IPS-18a (cell line): ENCODE results near the gene KCNQ1.

Experiments used
- H3K27ac ChIP-seq: one replicate; pipeline ENCODE4 v1.5.1; 2013; ENCODE audit warnings: low read length
- H3K27me3 ChIP-seq: one replicate; pipeline ENCODE4 v1.6.1; 2013; ENCODE audit warnings: mild to moderate bottlenecking, low read length; ENCODE audit not compliant: control insufficient read depth, insufficient read depth
- H3K36me3 ChIP-seq: one replicate; pipeline ENCODE4 v1.6.1; 2013; ENCODE audit warnings: low read depth, low read length; ENCODE audit not compliant: control insufficient read depth
- H3K4me1 ChIP-seq: one replicate; pipeline ENCODE4 v1.6.1; 2013; ENCODE audit warnings: low read depth, low read length; ENCODE audit not compliant: control insufficient read depth
- H3K4me3 ChIP-seq: one replicate; pipeline ENCODE4 v1.5.1; 2013; ENCODE audit warnings: low read length
- H3K9ac ChIP-seq: one replicate; pipeline ENCODE4 v1.6.1; 2013; ENCODE audit warnings: mild to moderate bottlenecking, low read length, moderate library complexity
- H3K9me3 ChIP-seq: one replicate; pipeline ENCODE4 v1.6.1; 2013; ENCODE audit warnings: low read depth, low read length; ENCODE audit not compliant: control insufficient read depth

KCNQ1 gene

GRCh38 chr11:2401436-2401984 lies 43.3 kb upstream of the KCNQ1 start:
- Histone ChIP-seq H3K4me1 (no peaks in the 10 kb centered on the region), H3K9ac (peak overlapping the region; percentile 93), H3K36me3 (peaks cover 11% of the 10 kb centered on the region), H3K27ac (no peak overlapping the region), H3K4me3 (peak overlapping the region; percentile 98), H3K9me3 (no peaks in the 10 kb centered on the region), H3K27me3 (no peaks in the 10 kb centered on the region)

DNA sequence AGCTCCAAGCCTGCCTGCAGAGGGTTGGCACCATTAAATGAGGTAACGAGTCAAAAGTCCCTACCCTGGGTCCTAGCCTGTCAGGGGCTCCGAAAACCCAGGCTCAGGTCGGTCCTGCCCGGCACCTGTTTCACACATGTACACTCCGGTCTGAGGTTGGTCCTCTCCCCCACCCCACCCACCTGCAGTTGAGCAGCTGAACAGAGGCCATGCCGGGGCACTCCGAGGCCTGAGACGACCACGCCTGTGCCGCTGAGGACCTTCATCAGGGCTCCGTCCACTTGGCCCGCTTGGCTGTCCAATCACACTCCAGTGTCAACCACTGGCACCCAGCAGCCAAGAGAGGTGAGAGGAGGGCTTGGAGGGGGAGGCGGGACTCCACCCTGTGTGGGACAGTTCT lies 42.7 kb upstream of the KCNQ1 start:
- H3K27me3 ChIP-seq: no peaks in the 10 kb centered on the region
- peak overlapping the region; percentile 98 for H3K4me3 ChIP-seq
- H3K27ac ChIP-seq: no peak overlapping the region
- no peaks in the 10 kb centered on the region for H3K9me3 ChIP-seq
- H3K36me3 ChIP-seq: peaks cover 8% of the 10 kb centered on the region
- no peaks in the 10 kb centered on the region for H3K4me1 ChIP-seq
- no peak overlapping the region for H3K9ac ChIP-seq

- Histone ChIP-seq H3K4me3 (no peak overlapping the region), H3K9me3 (no peaks in the 10 kb centered on the region), H3K36me3 (peaks cover 7% of the 10 kb centered on the region), H3K27me3 (no peaks in the 10 kb centered on the region), H3K9ac (no peak overlapping the region), H3K4me1 (no peaks in the 10 kb centered on the region), H3K27ac (no peak overlapping the region)
These were observed 41.7 kb upstream of the KCNQ1 start for GRCh38 chr11:2402890-2403645.

DNA sequence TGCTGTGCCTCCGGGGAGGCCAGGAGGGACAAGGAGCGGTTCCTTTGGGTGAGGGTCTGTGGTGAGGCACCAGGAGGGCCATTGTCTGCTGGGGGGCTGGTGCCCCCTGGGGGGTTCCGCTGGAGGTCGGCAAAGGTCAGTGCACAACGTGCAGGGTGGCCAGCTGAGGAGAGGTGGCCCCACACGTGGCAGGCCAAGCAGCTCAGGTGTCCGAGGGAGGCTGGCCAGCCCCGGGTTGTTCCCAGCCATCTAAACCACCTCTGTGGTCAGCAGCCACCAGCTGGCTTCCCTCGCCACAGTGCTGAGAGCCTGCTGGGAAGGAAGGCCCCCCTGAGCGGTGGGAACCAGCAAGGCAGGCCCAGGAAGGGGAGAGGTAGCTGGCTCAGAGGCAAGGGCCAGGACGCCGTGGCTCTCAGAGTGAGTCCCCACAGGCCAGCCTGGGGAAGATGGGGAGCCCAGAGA lies 40.0 kb upstream of the KCNQ1 start:
- no peaks in the 10 kb centered on the region for H3K27me3 ChIP-seq
- H3K36me3 ChIP-seq: peaks cover 7% of the 10 kb centered on the region
- H3K9ac ChIP-seq: no peak overlapping the region
- no peaks in the 10 kb centered on the region for H3K9me3 ChIP-seq
- H3K4me1 ChIP-seq: no peaks in the 10 kb centered on the region
- H3K4me3 ChIP-seq: no peak overlapping the region
- H3K27ac ChIP-seq: no peak overlapping the region

DNA sequence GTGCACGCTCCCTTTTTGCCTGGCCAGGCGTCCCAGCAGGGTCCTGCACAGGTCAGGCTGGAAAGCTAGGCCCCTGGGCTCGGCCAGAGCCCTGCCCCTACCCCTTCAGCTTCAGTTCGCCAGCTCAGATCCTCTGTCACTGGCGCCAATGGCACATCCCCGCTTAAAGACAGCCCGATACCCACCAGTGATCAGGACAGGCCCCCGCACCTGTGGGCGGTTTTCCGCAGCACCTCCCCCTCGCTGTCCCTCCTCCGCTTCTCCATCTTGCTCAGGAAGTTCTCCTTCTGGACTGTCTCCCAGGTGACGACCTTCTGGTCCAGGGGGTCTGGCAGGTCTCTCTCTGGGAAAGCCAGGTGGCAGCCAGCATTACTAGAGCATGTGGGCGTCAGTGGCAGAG lies 38.4 kb upstream of the KCNQ1 start:
- Histone ChIP-seq H3K4me1 (no peaks in the 10 kb centered on the region), H3K4me3 (no peak overlapping the region), H3K27ac (no peak overlapping the region), H3K9me3 (no peaks in the 10 kb centered on the region), H3K9ac (no peak overlapping the region), H3K27me3 (no peaks in the 10 kb centered on the region), H3K36me3 (peaks cover 7% of the 10 kb centered on the region)

DNA sequence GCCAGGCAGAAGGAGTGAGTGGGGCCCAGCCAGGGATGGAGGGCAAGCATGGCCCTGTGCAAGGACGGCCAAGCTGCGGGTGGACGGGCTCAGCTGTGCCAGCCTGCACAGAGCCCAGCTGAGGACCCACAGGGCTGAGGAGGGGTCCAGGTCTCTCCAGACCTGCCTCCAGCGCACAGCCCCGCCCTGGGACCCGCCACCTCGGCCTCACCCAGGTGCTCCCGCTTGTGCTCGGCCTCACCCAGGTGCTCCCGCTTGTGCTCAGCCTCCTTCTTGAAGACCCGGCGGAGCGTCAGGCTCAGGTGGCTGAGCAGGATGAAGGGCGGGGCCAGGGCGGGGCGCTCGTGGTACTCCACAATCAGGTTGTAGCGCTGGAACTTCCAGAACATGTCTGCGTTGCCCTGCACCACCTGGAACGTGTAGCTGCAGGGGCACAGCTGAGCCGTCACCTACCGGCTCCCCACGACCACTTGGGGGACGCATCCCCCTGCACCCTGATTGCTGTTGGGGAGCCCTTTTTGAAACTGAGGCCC lies 37.9 kb upstream of the KCNQ1 start:
- H3K27ac ChIP-seq: no peak overlapping the region
- no peaks in the 10 kb centered on the region for H3K9me3 ChIP-seq
- H3K27me3 ChIP-seq: no peaks in the 10 kb centered on the region
- peaks cover 7% of the 10 kb centered on the region for H3K36me3 ChIP-seq
- H3K4me1 ChIP-seq: no peaks in the 10 kb centered on the region
- H3K9ac ChIP-seq: no peak overlapping the region
- no peak overlapping the region for H3K4me3 ChIP-seq

- H3K27me3 ChIP-seq: no peaks in the 10 kb centered on the region
- H3K9me3 ChIP-seq: no peaks in the 10 kb centered on the region
- no peaks in the 10 kb centered on the region for H3K4me1 ChIP-seq
- no peak overlapping the region for H3K9ac ChIP-seq
- no peak overlapping the region for H3K4me3 ChIP-seq
- H3K27ac ChIP-seq: no peak overlapping the region
- H3K36me3 ChIP-seq: no peaks in the 10 kb centered on the region
These were observed 36.1 kb upstream of the KCNQ1 start for GRCh38 chr11:2408671-2409070.

GRCh38 chr11:2409126-2409525 lies 35.7 kb upstream of the KCNQ1 start:
- H3K36me3 ChIP-seq: no peaks in the 10 kb centered on the region
- no peaks in the 10 kb centered on the region for H3K9me3 ChIP-seq
- H3K4me1 ChIP-seq: no peaks in the 10 kb centered on the region
- no peak overlapping the region for H3K27ac ChIP-seq
- no peak overlapping the region for H3K9ac ChIP-seq
- H3K4me3 ChIP-seq: no peak overlapping the region
- no peaks in the 10 kb centered on the region for H3K27me3 ChIP-seq

- Histone ChIP-seq H3K4me1 (no peaks in the 10 kb centered on the region), H3K36me3 (no peaks in the 10 kb centered on the region), H3K27ac (no peak overlapping the region), H3K27me3 (no peaks in the 10 kb centered on the region), H3K9ac (no peak overlapping the region), H3K9me3 (no peaks in the 10 kb centered on the region), H3K4me3 (no peak overlapping the region)
These were observed 35.0 kb upstream of the KCNQ1 start for GRCh38 chr11:2409611-2410468.

DNA sequence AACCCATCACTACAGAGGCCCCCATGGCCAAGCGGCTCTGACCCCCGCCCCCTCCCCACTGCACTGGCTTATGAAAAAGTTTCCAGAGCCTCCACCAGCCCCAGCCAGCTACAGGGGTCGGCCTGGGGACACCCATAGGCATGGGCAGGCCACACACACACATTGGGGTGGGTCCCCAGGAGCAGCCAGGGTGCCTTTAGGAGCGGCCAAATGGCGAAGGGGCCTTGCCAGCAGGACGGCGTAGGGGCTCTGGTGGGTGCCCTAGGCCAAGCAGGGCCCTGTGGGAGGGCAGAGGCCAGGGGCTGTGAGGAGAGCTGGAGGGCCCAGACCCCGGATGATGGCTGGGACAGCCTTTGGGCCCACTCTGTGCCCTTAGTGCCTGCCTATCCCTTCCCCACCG lies 34.2 kb upstream of the KCNQ1 start:
- Histone ChIP-seq H3K36me3 (no peaks in the 10 kb centered on the region), H3K9me3 (no peaks in the 10 kb centered on the region), H3K9ac (no peak overlapping the region), H3K4me1 (no peaks in the 10 kb centered on the region), H3K4me3 (no peak overlapping the region), H3K27me3 (no peaks in the 10 kb centered on the region), H3K27ac (no peak overlapping the region)

- no peaks in the 10 kb centered on the region for H3K9me3 ChIP-seq
- no peak overlapping the region for H3K4me3 ChIP-seq
- H3K4me1 ChIP-seq: no peaks in the 10 kb centered on the region
- no peaks in the 10 kb centered on the region for H3K27me3 ChIP-seq
- H3K9ac ChIP-seq: no peak overlapping the region
- no peaks in the 10 kb centered on the region for H3K36me3 ChIP-seq
- no peak overlapping the region for H3K27ac ChIP-seq
These were observed 33.1 kb upstream of the KCNQ1 start for GRCh38 chr11:2411446-2412305.
